GM19035 (cell line): ENCODE data around the gene KLK1.
"Not testable (repeated sequence)": the region's sequence is repeated elsewhere in the genome, so short reads cannot be mapped to it uniquely, and the experiment has no call there.

Source experiments
- ATAC-seq: cut with Tn5 transposase; IDR thresholded peaks from one replicate; pipeline ENCODE4 v1.9.1; 2021; ENCODE audit not compliant: unreplicated experiment

KLK1 gene

DNA sequence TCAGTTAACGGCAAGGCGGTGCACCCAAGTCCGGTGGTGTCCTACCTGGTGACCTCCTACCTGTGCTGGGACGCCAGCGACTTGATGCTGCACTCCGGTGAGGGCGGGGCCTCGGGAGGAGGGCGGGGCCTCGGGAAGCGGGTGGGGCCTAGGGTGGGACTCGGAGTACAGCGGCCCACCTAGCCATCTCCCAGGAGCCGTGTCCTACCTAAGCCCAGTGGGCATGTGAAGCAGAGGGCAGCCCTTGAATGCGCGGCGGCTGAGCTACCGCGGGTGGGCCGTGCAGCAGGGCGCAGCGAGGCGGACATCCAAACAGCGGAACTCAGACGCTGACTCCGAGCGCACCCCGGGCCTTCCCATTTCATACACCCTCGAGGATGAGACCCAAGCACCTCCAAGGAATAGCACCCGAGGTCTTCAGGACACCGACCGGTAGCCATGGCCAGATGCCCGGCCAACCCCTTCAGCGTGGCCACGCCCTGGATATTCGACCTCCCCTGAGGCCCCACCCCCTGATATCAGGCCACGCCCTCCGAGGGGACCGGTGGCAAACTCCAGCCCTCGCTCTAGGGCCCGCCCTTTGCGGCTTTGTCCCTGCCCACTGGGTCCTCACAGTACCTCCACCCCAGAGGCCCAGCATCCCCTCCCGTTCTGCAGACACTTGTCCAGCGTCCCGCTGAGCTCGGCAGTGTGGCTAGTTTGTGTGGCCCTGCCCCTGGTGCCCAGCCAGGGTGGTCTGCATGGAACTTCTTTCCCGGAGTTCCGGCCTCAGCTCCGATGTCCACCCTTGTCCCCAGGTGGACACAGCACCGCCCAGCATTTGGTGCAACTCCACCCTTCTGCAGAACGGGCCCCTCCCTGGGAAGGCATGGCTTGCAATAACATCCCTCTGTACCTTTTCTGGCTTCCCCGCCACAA lies 5.4 kb downstream of the KLK1 start:
- peak; percentile 64 for ATAC-seq

- ATAC-seq, result no peak
These were observed 8.1 kb downstream of the KLK1 start for GRCh38 chr19:50815439-50815838.

DNA sequence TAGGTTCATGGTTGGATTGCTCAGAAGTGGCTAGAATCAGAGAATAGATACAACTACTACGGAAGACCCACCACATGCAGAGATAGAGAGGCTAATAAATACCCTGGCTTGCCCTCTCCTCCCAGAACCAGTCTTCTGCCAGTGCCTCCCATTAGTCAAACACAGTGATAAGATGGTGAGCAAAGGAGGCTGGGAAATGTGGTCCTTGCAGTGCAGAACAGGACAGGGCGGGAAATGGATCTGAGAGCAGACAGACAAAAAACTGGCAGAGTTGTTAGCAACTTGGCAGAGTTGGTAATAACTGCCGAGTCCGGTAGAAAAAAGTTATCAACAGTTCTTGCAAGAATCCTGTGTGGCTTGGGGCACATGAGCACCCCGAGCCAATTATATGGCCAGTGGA lies 8.7 kb downstream of the KLK1 start:
- ATAC-seq, result no peak

DNA sequence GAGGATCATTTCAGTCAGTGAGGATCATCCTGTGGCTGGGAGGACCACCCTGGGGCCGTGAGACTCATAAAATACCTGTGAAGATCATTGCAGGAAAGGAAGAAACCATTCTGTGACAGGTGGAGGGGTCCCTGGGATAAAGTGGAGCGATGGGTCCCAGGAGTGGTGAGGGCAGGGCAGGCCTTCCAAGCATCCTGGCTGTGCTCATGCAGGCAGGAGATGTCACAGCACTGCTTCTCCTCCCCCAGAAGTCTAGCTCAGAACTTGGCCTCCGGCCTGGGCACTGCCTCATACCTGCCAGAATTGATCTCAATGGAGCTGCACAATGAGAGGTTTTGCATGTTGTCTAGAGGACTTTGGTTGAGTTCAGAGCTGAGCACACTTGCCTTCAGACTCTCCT lies 11.1 kb downstream of the KLK1 start:
- ATAC-seq, result no peak

DNA sequence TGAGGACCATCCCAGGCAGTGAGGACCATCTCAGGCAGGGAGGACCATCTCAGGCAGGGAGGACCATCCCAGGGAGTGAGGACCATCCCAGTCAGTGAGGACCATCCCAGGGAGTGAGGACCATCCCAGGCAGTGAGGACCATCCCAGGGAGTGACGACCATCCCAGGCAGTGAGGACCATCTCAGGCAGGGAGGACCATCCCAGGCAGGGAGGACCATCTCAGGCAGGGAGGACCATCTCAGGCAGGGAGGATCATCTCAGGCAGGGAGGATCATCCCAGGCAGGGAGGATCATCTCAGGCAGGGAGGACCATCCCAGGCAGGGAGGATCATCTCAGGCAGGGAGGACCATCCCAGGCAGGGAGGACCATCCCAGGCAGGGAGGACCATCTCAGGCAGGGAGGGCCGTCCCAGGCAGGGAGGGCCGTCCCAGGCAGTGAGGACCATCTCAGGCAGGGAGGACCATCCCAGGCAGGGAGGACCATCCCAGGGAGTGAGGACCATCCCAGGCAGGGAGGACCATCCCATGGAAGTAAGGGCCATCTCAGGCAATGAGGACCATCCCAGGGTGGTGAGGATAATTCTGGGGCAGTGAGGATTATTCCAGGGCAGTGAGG lies 11.9 kb downstream of the KLK1 start:
- not testable (repeated sequence) for ATAC-seq

- no peak for ATAC-seq
These were observed 14.7 kb downstream of the KLK1 start for GRCh38 chr19:50808856-50809255.

- peak; percentile 94 for ATAC-seq
These were observed 18.9 kb downstream of the KLK1 start for GRCh38 chr19:50804420-50805272.

DNA sequence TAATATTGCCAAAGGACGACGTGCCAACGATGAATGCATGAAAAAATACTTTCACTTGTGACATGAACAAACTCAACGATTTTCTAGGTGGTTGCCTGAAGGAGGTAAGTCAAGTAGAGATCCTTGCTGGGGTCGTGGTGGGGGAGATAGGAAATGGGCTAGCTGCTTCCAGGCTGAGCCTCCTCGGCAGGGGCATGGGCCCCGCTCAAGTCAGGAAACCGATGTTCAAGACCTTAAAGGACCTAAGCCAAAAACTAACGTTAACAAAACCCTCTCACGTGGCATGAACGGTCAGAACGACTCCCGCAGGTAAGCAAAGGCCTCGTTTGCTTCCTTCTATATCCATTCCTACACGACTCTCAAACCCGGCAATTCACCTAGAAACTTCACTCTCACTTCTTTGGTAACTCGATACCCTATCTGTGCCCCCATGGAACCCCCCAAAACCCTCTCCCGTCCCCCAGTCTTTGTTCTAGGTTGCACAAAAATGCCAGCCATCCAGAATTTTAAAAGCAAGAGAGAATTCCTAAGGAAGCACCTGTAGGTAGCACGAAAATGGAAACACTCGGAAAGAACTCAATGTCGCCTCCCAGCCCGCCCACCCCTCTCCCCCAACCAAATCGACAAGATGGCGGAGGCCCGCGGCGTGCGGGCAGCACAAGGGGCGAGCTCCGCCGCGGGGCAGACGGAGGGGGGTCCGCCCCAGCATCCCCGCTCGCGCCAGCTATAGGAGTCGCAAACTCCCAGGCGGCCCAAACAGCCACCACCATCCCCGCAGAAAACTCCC lies 19.8 kb downstream of the KLK1 start:
- ATAC-seq, result no peak

DNA sequence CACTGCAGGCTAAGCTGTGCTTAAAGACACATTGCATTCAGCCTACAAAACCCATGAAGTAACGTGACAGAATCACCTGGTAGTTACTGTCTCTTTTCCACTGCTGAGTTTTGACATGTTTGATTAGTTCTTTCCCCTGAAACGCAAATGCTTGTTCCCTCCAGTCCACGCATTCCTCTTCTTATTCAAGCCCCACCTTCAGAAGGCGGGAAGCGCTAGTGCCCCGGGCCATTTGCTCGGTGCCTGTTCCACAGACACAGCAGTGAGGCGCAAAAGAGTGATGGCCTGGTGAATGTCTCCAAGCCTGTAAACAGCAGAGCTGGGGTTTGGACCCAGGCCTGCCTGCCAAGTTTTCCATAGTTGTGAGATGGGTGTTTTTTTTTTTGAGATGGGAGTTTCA lies 22.5 kb downstream of the KLK1 start:
- no peak for ATAC-seq

DNA sequence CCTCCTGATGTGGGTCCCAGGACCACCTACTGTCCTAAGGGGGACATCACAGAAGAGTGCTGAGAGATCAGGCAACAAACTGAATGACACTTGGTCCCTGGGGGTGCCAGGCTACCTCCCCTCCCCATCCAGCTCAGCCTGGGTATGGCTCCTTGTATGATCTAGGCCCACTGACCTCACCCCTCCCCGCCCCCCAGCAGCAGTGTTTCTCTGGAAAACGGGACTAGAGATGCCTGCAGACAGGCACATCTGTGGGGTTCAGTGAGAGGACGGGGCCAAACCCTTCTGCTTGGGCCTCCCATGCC lies 24.1 kb downstream of the KLK1 start:
- ATAC-seq, result no peak

DNA sequence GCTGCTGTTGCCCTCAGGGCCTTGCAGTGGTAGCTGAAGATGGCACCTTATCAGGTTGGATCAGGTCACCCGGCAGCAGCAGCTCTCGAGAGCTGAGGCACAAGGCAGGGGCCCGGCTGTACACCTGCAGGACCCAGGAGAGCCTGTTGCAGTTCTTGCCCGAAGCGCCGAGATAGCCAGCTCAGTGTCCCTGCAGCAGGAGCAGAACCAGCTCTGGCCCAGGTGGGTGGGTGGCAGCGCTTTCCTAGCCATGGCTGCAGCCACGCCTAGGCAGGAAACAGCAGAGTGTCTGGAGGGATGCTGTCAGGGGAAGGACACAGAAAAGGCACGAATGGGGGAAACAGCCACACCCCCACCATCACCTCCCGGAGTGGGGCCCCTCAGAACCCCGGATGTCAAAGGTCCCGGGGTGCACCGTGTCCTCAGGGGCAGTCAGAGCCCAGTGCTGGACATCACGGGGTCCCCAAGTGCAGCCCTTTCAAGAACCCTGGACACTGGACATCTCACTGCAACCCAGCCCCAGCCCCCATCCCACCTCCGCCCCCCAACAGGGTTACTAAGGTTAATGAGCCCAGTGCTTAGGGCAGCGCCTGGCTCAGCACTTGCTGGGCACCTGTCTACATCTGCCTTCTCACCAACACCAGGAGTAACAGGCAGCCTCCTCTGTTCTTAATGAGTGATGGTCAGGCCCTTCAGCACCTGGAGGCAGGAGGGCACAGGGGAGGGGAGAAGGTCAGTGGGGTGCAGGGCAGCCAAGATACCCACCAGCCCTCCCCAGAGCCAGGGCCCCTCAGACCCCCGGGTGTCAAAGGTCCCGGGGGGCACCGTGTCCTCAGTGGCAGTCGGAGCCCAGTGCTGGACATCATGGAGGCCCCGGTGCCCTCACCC lies 24.7 kb downstream of the KLK1 start:
- ATAC-seq, result no peak

DNA sequence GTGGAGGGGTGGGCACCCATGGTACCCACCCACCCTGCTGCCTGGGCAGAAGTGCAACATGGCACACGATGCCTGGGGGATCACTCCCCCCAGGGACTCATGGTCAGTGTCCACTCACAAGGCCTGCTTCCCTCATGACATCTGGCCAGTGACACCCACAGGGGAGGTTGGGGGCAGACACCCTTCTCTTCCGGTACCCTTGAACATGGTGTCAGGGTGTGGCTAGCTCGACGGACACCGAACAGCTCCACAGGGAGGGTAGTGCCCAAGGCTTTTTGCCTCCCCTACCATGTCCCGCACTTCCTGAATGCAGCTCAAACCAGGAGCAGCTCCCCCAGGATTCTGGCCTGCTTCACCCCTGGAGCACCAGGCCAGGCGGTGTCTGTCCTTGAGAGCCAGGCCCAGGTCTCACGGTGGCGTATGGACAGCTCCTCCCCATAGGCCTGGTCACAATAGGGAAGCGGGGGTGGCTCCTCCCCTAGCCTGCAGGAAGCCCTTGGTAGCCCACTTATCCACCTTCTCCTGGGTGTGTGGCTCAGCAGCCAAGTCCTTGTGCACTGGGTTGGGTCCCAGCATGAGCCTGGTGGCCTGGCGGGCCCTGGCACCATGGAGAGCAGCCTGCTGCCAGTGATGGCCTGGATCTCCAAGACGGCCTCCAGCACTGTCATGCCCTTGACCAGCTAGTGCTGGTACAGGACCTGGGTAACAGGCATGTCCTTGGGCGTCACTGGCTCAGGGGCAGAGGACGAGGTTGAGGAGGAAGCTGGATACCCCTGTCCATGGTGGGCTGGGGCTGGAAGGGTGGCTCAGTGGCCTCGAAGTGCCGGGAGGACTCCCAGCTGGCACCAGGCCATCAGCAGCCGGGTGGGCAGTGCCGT lies 25.6 kb downstream of the KLK1 start:
- no peak for ATAC-seq

DNA sequence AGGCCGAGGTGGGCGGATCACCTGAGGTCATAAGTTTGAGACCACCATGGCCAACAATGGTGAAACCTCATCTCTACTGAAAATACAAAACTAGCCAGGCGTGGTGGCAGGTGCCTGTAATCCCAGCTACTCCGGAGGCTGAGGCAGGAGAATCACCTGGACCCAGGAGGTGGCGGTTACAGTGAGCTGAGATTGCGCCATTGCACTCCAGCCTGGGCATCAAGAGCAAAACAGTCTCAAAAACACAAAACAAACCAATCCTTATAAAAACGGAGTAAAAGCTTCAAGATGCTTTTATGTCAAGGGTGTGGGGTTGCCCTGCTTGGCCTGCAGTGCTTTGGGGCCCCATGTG lies 26.2 kb downstream of the KLK1 start:
- no peak for ATAC-seq

DNA sequence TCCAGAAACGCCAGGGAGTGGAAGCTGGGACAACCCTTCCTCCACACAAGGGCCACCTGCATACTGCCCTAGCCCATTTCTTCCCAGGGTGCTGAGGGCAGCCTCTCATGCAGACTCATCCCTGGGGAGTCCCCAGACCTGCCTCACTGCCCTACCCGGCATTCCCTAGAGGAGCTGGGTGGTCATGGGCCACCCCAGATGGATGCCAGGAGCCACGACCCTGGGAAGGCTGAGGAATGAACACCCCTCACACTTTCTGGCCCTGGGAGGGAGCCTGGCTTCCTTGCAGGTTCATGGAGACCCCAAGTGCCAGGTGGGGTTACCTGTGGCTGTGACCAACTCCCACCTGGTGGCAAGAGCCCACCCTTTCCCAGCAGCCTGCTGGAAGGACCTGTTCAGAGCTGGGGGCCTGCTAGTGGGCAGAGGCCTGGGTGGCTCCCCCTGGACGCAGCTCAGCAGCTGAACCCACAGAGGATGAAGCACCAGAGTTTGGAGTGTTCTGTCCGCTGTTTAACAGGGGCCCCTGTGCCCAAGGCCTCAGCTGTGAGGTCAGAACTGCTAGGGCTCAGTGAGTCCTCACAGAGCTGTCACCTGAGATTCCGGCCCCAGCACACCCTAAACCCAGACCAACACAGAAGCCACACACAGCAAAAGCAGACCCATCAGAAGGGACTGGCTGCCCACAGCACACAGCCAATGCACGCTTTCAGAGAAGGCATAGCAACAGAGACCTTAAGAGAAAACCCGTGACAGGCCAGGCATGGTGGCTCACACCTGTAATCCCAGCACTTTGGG lies 26.8 kb downstream of the KLK1 start:
- ATAC-seq, result no peak

DNA sequence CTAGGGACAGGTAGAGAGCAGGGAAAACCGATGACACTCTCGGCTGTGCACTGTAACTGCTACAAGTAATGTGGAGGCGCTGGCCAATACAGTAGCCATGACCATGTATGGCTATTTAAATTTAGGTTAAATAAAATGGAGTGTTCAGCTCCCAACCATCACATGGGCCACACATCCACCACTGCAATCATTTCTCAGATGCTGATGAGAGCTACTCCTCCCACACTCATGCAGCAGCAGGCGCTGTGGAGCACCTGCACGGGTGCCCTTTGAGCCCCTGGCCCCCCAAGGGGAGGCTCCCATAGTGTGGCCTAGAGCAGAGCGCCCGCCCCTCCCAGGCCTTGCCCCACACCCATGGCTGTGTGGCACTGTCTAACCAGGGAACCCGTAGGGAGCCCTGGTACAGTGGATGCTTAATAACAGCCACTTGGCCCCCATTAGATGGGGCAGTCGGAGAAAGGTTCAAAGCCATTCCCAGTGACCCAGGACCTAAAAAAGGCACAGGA lies 27.4 kb downstream of the KLK1 start:
- ATAC-seq, result no peak

GRCh38 chr19:50795664-50796073 lies 27.9 kb downstream of the KLK1 start:
- ATAC-seq, result no peak

DNA sequence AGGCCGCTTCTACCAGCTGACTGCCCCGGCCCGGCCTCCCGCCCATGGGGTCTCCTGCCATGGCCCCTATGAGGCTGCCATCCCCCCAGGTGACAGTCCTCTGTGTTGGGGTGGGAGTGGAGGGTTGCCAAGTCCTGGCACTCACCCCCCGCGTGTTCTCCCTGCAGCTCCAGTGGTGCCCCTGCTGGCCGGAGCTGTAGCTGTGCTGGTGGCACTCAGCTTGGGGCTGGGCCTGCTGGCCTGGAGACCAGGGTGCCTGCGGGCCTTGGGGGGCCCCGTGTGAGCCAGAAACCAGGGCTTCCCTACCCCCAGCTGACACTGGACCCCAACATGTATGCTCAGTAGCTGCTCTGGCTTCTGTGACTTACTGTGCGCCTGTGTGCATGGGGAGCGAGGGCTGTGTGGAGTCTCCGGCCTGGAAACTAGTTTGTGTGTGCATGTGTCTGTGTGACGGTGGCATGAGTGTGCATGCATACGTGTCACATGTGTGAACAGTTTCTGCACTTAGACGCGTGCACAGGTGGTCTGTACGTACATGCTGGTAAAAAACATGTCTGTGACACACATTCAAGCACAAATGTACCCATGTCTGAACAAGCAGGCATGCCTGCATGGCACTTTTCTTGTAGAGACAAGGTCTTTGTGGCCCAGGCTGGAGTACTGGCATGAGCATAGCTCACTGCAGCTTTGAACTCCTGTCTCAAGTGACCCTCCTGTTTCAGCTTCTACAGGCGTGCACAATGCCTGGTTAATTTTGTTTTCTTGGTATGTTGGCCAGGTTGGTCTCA lies 28.5 kb downstream of the KLK1 start:
- no peak for ATAC-seq
